OCI-M1 (cell line): ENCODE results near the gene VPS52.
A peak's percentile ranks its signal among the peaks of the same experiment; 100 is the strongest.

Source experiments
- DNase-seq: peaks from one replicate; lab custom pipeline; 2025; lab: John Stamatoyannopoulos, UW

VPS52 gene, protein sequence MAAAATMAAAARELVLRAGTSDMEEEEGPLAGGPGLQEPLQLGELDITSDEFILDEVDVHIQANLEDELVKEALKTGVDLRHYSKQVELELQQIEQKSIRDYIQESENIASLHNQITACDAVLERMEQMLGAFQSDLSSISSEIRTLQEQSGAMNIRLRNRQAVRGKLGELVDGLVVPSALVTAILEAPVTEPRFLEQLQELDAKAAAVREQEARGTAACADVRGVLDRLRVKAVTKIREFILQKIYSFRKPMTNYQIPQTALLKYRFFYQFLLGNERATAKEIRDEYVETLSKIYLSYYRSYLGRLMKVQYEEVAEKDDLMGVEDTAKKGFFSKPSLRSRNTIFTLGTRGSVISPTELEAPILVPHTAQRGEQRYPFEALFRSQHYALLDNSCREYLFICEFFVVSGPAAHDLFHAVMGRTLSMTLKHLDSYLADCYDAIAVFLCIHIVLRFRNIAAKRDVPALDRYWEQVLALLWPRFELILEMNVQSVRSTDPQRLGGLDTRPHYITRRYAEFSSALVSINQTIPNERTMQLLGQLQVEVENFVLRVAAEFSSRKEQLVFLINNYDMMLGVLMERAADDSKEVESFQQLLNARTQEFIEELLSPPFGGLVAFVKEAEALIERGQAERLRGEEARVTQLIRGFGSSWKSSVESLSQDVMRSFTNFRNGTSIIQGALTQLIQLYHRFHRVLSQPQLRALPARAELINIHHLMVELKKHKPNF

DNA sequence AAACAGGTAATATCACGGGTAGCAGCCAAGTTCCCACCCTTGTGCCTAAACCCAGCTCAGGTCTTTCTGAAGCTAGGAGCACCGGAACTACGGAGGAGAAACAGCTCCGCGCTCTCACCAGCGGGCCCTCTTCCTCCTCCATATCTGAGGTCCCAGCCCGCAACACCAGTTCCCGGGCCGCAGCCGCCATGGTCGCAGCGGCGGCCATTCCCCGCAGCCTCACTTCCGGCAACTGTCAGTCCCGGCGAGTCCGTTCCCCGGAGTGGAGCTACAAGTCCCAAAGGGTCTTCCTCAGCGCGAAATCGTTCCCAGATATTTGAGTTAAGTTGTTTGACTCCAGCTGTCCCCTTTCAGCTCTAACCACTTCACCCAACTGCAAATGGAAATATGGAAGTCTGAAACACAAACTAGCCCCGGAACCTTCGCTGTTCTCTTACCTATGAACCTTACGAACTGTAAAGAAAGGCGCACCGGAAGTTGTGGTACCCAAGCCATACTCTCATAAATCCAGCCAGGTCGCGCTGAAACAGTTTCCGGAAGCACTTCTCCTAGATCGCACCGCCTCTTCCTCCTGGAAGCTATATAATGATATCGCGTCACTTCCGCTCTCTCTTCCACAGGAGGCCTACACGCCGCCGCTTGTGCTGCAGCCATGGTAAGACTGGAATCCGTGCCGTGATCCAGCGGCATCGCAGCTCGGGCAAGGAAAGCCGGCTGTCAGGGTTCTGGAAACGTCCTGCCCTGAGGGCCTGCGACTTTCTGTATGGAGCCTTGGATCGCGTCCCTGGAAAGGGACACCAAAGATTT, at the start of gene VPS52, which contains the start of gene RPS18:
TSS of gene VPS52 (minus strand) at position 409 of the 807 bp plus-strand sequence. CDS start at position 208, 201 bp downstream.
TSS of gene RPS18 (plus strand) at position 608 of the 807 bp plus-strand sequence. CDS start at position 653, 45 bp downstream.
- peak; percentile 99 for DNase-seq

DNA sequence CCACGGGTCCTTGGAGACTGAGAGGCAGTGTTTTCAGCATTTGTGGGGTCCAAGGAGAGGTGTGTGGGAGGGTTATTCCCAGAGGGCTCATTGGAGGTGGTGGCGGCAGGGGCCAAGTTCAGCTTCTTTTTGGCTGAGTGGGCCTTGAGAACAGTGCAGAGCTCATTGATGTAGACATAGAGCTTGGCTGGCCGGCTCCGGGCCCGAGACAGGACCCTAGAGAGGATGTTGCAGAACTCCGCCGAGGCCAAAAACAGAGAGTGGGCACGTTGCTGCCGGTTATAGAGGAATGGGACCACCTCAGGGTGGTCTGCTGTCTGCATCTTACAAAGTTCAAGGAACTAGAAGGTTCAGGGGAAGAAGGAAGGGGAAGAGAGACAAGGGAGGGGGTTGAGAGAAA, 49.6 kb upstream of the VPS52 start:
- DNase-seq: no peak

DNA sequence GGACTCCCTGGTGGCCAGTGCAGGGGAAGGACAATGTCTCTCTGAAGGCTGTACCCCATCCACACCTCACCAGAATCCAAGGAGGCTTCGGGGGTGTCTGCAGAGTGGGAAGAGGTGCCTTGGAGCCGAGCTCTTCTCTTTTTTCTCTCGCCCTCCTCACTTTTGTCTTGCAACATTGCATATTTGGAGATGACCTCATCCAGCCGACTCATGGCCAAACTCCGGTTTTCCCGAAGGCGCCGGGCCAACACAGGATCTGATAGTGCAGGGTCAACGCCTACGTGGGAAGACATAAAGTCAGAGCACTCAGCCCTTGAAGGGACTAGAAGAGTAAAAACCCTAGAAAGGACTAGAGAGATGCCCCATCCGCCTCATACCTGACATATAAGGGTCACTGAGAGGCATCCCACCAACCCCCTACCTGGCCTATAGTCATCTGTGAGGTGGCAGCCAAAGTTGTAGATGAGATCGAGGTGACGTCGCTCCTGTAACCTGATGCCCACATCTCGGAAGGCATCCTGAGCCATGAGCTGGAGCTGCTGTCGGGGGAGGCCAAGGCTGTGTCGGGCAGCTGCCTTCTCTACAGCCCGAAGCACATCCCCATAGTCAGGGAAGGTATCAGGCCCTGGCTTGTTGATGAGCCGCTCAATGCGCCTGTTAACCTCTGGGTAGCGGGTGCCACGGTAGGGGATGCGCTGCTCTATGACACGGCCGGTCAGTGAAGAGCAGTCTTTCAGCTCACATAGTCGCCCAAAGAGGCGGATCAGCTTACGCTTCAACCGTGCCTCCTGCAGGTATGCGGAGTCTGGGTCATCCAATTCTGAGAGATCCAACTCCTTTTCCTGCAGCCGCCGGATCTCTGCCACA, 48.9 kb upstream of the VPS52 start:
- no peak for DNase-seq

DNA sequence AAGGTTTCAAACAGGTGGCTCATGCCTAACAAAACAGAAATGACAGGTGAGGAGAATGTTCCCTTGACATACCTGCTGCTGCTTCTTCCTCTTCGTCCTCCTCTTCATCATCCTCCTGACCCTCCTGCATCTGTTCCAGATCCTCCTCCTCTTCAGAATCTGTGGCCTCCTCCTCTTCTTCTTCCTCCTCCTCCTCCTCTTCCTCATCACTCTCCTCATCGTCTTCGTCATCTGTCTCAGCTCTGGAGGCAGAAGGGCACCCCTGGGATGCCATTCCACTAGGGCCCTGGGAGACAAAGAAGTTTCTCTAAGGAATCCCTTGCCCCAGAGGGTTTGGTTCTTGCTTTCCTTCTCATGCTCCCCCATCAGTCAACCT, 48.3 kb upstream of the VPS52 start:
- no peak for DNase-seq

DNA sequence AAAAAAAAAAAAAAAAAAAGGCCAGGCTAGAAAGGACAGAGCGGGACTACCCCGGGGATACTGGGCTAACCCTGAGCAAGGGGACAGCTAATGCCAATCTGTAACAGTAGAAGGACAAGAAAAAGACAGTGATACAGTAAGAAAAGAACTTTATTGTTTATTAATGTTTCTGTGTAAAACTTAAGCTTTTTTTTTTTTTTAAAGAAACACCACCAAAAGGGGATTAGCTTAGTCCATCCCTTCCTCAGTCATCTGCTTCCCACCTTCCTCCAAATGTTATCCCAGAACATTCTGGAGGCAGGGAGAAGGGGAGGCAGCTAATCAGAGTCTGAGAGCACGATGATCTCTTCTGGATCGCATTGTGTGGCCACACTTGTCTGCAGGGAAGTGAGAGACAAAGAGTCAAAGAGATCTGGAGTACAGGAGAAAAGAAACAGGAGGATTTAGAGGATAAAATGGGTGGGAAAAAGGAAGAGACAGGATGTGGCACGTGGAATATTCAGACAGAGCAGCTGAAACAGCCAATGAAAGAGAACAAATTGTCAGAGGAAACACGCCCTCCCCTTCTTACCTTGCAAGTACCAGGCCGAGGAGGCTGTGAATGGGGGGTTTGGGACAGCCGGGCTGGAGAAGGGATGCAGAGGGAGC, 46.9 kb upstream of the VPS52 start:
- no peak for DNase-seq

DNA sequence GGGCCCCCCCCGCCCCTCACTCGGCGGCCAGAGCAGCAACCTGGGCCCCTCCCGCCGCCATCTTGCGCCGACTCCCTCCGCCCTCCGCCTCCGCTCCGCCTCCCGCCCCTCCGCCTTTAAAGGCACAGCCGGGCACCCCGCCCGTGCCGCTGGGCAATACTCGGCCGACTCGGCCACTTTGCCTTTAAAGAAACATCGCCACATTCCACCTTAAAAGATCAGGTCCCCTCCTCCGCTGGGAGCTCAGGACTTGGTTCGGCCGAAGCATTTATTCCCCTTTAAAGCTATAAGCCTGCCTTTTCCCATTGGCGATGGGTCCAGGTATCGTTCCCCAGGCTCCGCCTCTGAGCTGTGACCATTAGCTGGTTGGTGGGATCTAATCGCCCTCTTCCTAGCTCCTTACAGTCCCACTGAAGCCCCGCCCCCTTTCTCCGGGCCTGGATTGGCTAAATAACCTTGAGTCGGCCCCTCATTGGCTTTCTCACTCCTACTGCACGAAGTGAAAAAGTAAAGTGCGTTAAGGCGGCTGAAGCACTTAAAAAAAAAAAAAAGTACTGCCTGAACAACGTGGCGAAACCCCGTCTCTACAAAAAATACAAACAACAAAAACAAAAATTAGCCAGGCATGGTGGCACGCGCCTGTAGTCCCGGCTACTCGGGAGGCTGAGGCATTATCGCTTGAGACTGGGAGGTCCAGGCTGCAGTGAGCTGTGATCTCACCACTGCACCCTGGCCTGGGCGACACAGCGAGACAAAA, 46.2 kb upstream of the VPS52 start, which contains the start of gene ZBTB22:
TSS of gene ZBTB22 (minus strand) at position 76 of the 757 bp plus-strand sequence. CDS start 828 bp downstream, outside the sequence.
- peak; percentile 100 for DNase-seq

DNA sequence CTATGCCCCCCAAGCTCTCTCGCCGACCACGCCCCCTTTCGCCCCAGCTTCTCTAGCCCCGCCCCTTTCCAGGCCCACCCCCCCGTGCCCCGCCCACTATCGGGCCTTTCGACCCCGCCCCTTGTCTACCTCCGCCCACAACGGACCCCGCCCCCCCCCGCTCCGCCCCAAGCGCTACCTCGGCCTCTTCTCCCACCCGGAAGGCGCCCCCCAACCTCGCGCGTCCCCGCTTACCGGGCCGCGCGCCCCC, 45.7 kb upstream of the VPS52 start:
- no peak for DNase-seq

DNA sequence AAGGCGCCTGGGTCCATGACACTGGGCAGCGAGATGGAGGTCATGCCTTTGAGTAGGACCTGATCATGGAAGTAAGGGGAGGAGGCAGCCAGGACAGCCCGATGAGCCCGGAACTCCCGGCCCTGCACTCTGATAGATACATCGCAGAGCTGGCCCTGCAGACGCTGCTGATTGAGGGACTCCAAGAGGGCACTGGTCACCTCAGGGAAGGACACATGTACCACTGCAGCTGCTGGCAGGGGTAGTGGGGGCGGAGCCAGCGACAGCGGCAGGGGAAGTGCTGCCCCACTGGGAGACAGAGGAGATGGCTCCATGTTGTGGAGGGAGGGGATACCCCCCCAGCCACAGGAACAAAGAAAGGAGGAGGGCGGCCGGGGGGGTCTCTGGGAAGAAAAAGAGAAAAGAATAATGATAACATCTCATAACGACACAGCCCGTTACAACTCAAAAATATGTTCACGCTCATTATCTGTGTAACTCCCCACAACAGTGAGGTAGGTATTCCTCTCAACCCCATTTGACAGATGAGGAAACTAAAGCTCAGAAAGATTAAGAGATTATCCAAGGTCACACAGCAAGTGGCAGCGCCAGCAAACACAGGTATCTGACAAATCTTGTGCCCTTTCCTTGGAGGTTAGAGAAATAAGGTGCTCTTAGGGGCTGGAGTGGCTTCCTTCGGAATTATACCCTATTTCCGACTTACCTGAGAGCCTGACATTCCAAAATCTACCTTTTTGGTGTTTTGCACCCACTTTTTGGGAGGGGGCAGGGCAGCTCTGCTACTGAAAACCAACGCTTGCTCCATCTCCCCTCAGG, 45.1 kb upstream of the VPS52 start:
- DNase-seq: peak; percentile 49

DNA sequence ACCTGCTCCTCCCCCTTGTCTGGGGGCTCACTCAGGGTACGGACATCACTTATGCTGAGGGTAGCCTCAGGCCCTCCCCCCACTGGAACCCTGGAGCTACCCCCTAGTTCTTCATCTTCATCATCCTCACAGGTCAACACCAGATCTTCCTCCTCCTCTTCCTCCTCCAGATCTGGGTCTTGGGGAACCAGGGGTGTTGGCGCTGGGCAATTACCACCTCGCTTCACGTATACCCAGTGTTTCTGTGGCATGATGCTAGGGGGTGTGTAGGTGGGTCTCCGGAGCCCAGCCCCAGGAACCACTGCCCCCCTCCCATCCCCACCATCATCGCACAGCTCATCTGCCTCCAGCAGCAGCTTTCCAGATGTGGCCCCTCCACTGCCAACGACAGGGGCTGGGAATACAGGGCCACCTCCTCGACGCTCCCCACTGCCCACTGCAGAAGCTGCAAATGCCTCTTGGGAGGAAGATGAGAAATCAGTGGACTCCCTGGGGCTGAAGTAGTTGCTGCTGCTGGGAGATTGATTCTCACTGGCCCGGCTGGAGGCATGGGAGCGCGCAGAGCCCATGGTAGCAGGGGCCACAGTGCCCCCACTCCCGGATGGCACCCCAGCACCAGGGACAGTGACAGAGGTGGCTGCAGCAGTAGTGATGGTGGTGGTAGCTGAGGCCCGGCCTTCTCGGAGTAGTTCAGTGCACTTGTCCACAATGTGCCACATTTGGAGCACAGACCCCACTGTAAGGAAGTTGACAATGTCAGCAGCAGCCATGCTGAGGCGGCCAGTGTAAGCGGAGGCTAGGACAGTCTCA, 44.3 kb upstream of the VPS52 start:
- DNase-seq: no peak

DNA sequence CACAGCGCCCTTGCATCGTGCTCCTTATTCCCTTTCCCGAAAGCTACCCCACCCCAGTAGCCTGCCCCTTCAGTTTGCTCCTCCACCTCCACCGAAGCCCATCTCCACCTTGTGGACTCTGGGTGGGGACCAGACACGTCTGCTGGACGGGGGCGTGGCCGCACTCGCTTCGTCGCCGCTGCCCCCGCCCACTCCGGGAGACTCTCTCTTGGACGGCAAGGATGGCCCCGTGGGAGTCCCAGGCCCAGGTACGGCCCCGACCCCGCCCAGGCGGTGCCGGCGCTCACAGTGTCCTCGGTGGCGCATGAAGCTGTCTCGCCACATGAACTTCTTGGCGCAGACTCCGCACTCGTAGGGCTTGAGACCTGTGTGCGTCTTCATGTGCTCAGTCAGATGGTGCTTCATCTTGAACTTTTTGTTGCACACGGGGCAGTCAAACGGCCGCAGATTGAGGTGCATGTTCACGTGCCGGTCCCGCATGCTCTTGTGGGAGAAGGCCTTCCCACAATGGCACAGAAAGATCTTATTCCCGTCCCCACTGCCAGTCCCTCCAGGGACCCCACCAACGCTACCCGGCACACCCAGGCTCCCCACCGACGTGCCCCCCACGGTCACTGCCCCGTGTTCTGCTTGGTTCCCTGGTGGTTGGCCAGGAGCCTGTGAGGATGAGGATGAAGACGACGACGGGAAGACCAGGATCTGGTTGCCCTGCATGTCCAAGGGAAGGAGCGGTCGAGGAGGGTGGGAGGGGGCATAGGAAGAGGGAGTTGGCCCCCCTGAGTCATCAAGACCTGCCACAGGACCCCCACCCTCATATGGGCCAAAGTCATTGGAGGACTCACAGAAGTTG, 43.5 kb upstream of the VPS52 start:
- DNase-seq: peak; percentile 69

DNA sequence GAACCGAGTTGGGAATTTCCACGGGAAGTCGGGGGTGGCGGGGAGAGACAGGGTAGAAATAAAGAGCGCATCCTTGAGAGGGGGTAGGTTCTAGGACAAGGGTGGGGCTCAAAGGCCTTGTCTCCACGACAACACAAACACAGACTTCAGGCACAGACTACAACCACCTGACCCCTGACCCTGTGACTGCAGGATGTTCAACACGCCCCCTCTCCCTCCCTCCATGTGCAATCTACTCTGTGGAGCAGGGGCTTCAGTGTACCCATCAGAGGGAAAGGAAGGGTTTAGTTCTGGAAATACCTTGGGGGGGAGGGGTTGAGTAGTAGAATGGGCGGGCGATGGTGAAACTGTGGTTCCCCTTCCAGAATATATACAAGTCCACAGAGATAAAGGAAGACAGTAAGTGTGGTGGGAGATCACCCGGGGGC, 42.9 kb upstream of the VPS52 start:
- DNase-seq: peak; percentile 82

DNA sequence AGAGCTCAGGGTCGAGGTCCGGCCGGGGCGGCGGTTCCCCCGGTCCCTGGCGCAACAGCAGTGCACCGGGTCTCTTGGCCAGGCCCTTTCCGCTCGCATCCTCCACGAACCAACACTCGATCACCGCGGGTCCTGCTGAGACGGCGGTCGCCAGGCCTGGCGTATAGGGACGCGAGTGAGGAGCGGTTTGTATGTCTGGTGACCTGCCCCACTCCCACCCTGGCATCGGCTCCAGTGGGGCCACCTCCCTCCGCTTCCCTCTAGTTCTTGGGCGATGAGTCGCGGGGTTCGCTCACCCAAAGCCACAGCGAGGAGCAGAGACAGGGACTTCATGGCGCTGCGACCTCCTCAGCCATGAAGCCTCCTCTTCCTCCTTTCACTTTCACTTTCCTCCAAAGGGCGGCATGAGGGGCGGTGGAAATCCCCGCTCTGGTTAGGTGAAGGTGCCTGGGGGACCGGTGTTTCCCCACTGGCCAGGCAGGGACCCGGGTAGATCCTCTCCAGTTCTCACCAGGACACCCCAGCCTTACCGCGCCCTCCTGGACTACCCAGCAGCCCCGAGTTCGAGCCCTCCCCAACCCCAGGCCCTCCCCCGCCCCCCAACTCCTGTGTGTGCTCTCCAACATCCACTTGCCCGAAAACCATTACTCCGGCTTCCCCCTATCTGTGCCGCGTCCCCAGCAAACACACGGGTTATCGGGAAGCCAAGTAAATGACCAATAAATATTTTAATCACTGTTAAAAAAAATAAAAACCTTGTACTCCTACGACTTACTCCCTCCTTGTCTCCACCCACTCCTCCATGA, 42.2 kb upstream of the VPS52 start, which contains the start of gene TAPBP:
TSS of gene TAPBP (minus strand) at position 370 of the 806 bp plus-strand sequence. CDS start at position 333, 37 bp downstream.
- peak; percentile 90 for DNase-seq

DNA sequence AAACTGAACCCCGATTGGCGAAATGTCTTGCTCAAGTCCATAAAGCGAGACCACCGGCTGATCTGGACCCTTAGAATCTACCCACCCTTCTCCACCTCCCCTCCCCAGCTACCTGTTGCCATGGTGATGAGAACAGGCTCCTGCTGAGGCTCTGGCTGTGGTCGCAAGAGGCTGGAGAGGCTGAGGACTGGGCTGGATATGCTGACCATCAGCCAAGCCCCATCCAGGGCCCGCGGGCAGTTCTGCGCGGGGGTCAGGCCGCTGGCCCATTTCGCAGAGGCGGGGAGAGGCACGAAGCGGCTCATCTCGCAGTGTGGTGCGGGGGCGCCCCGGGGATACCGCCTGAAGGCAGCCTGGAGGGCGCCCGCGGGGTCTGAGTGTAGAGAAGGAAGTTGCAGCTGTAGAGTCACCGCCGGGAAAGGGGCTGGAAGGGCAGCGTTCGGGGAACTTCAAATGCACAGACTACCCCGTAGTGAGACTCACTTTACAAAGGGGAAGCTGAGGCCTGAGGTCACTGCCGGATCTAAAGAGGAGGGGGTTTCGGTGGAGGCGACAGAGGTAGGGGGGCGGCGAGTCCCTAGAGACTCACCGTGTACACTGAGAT, 41.5 kb upstream of the VPS52 start:
- DNase-seq: peak; percentile 79

DNA sequence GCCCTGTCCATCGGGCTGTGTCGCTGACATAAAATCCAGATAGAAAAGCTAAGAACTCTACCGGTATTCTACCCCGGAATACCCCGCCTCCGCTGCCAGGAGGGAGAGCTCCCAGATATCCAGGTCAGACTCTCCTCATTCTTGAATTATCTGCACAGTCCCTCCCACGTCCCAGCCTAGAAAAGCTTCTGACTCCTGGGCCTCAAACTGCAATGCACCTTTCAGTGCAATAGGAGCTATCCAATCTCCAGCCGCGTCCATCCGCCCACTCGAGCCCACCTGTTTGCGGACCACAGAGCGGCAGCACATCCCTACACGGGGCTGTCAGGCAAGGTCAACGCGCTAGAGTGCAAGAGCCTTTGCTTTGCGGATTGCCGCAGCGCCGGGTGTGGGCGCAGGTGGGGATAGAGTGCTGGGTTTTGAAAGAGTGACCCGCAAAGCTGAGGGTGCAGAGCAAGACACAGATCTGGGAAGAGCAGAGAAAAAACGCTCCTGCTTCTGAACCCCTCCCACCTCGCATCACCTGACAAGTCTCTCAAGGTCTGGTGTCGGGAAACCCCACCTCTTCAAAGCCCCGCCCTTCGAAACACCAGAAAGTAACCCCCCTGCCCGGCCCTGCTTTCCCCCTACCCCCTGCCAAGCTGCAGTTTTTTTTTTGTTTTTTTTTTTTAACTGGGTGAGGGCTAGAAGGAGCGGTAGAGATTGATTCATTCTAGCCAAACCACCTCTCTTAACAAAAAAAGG, 40.9 kb upstream of the VPS52 start:
- DNase-seq: peak; percentile 72

DNA sequence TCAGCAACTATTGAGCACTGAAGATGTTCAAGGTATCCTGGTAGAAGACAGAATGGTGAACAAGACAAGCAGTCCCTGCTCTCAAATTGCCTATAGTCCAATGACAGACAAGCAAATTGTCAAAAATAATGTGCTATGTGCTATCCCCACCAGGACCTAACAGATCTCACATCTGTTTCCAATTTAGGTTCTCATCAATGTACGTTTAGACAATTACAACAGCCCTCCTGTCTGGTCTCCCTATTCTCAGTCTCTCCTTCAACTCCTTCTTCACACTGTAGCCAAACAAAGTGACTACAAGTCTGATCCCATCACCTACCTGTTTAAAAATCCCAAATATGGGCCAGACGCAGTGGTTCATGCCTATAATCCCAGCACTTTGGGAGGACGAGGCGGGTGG, 34.7 kb upstream of the VPS52 start:
- no peak for DNase-seq
